Thyroid gland (tissue), 4 donors: ENCODE results near the gene MGAT4C. TPM values are rescaled to one million over a fixed set of nuclear protein-coding genes. Genes with fewer than 3 reads are reported as not detected.

Experiments used
- DNase-seq, 2 donors: peaks; one replicate each; pipeline ENCODE4 v3.0.0-alpha.2; 2019
- H3K27ac ChIP-seq, 3 donors: fragments of 200-600 bp; sonication (generic); 1 replicate in 2 of 3; 2 replicates in 1 of 3; pipeline ENCODE4 v1.5.1; 2016 to 2019; ENCODE audit warnings: mild to moderate bottlenecking in 1 of 3, moderate library complexity in 1 of 3
- H3K27me3 ChIP-seq: fragments of 200-600 bp; sonication (generic); one replicate; pipeline ENCODE4 v1.5.1; 2019
- H3K36me3 ChIP-seq, 2 donors: fragments of 200-600 bp; sonication (generic); one replicate each; pipeline ENCODE4 v1.5.1; 2016 to 2019
- H3K4me1 ChIP-seq, 2 donors: fragments of 200-600 bp; sonication (generic); one replicate each; pipeline ENCODE4 v1.5.1; 2017 to 2019
- H3K4me3 ChIP-seq, 3 donors: fragments of 200-600 bp; sonication (generic); replicated peaks in 1 of 3; 1 replicate in 2 of 3; 2 replicates in 1 of 3; pipeline ENCODE4 v1.5.1; 2016; ENCODE audit warnings: mild to moderate bottlenecking in 1 of 3
- H3K9me3 ChIP-seq: fragments of 200-600 bp; sonication (generic); one replicate; pipeline ENCODE4 v1.5.1; 2017
- CTCF ChIP-seq, 6 experiments: fragments of 200-600 bp in 3 of 6; fragments of 450-650 bp in 3 of 6; sonication (generic) in 3 of 6; IDR thresholded peaks; one replicate each; pipeline ENCODE4 v1.5.1; 2016 to 2019; ENCODE audit warnings: antibody characterized with exemption in 6 of 6, mild to moderate bottlenecking in 2 of 6, inconsistent platforms in 1 of 6, moderate library complexity in 1 of 6
- POLR2A ChIP-seq, 2 donors: fragments of 450-650 bp; IDR thresholded peaks; one replicate each; pipeline ENCODE4 v1.6.1; 2017; ENCODE audit warnings: antibody characterized with exemption in 2 of 2, mild to moderate bottlenecking in 2 of 2, moderate library complexity in 1 of 2
- WGBS, 2 donors: methylation state at CpG; one replicate each; pipeline ENCODE4 v1.1.5; 2017; 5-methylcytosine and 5-hydroxymethylcytosine counted together
- intact Hi-C: fragments of 100-400 bp; cut with DNase I; formaldehyde crosslinking; loops from one replicate; pipeline ENCODE4 v1.15.1; 2023
- total RNA-seq, 4 donors: library from RNA; depleted of rRNA; stranded (reverse); fragments of >200 nt; gene quantifications; one replicate each; pipeline ENCODE4 v1.2.3, GENCODE V29; 2016

The MGAT4C gene
- total RNA-seq, 4 donors from 2014 or later: 45.1 to 113 (median 63.2) TPM

- TF ChIP-seq CTCF (IDR thresholded peaks at IDR 0.05) (peak in 4 of 6 experiments; percentile 10 to 60 (median 53)), POLR2A (IDR thresholded peaks at IDR 0.05) (no peak)
- DNase-seq: no peak
- intact Hi-C loops: no loop called here
- no peaks in the 10 kb centered on the region for H3K36me3 ChIP-seq
- no peaks in the 10 kb centered on the region for H3K4me1 ChIP-seq
- no peak overlapping the region for H3K27ac ChIP-seq
- H3K9me3 ChIP-seq: no peaks in the 10 kb centered on the region
- no peaks in the 10 kb centered on the region for H3K27me3 ChIP-seq
- no peak overlapping the region for H3K4me3 ChIP-seq
- WGBS, 2 donors: 86 to 88% methylated on average over 1 of the region's 1 CpG
Observed at GRCh38 chr12:85955127-85955526, 301.1 kb downstream of the MGAT4C start.

- no peak overlapping the region for H3K4me3 ChIP-seq
- intact Hi-C loops: no loop called here
- H3K4me1 ChIP-seq: no peaks in the 10 kb centered on the region
- TF ChIP-seq CTCF (IDR thresholded peaks at IDR 0.05) (peak in 2 of 6 experiments; percentile 31 to 42), POLR2A (IDR thresholded peaks at IDR 0.05) (no peak)
- no peak for DNase-seq
- H3K9me3 ChIP-seq: no peaks in the 10 kb centered on the region
- H3K27me3 ChIP-seq: no peaks in the 10 kb centered on the region
- 10 to 20% methylated on average over 1 of the region's 1 CpG for WGBS, 2 donors
- no peaks in the 10 kb centered on the region for H3K36me3 ChIP-seq
- H3K27ac ChIP-seq: no peak overlapping the region
Observed at GRCh38 chr12:85951823-85952222, 304.4 kb downstream of the MGAT4C start.

GRCh38 chr12:85949253-85949652, 306.9 kb downstream of the MGAT4C start:
- no peaks in the 10 kb centered on the region for H3K4me1 ChIP-seq
- TF ChIP-seq CTCF (IDR thresholded peaks at IDR 0.05) (no peak), POLR2A (IDR thresholded peaks at IDR 0.05) (no peak)
- H3K4me3 ChIP-seq: no peak overlapping the region
- DNase-seq: no peak
- H3K36me3 ChIP-seq: no peaks in the 10 kb centered on the region
- intact Hi-C loops: no loop called here
- 48 to 50% methylated on average over 1 of the region's 1 CpG for WGBS, 2 donors
- H3K9me3 ChIP-seq: no peaks in the 10 kb centered on the region
- no peak overlapping the region for H3K27ac ChIP-seq
- H3K27me3 ChIP-seq: no peaks in the 10 kb centered on the region

GRCh38 chr12:85948340-85948739, 307.9 kb downstream of the MGAT4C start:
- H3K27ac ChIP-seq: no peak overlapping the region
- intact Hi-C loops: no loop called here
- 88 to 97% methylated on average over 1 of the region's 1 CpG for WGBS, 2 donors
- H3K4me3 ChIP-seq: no peak overlapping the region
- no peaks in the 10 kb centered on the region for H3K9me3 ChIP-seq
- TF ChIP-seq POLR2A (IDR thresholded peaks at IDR 0.05): no peak
- TF ChIP-seq CTCF (IDR thresholded peaks at IDR 0.05): no peak
- no peaks in the 10 kb centered on the region for H3K27me3 ChIP-seq
- DNase-seq: no peak
- no peaks in the 10 kb centered on the region for H3K36me3 ChIP-seq
- no peaks in the 10 kb centered on the region for H3K4me1 ChIP-seq

- 92 to 94% methylated on average over 12 of the region's 12 CpGs for WGBS, 2 donors
- H3K9me3 ChIP-seq: no peaks in the 10 kb centered on the region
- H3K4me1 ChIP-seq: no peaks in the 10 kb centered on the region
- H3K4me3 ChIP-seq: no peak overlapping the region
- H3K27me3 ChIP-seq: no peaks in the 10 kb centered on the region
- intact Hi-C loops: no loop called here
- TF ChIP-seq POLR2A (IDR thresholded peaks at IDR 0.05) (no peak), CTCF (IDR thresholded peaks at IDR 0.05) (no peak)
- no peaks in the 10 kb centered on the region for H3K36me3 ChIP-seq
- no peak for DNase-seq
- H3K27ac ChIP-seq: no peak overlapping the region
Observed at GRCh38 chr12:85947286-85947685, 308.9 kb downstream of the MGAT4C start.
